Activated naive CD4-positive, alpha-beta T cell treated with anti-CD3 and anti-CD28 coated beads for 36 hours (primary cell): ENCODE measurements around the gene PC. TPM values are rescaled to one million over a fixed set of nuclear protein-coding genes. Genes with fewer than 3 reads are reported as not detected.
A peak's percentile ranks its signal among the peaks of the same experiment; 100 is the strongest.

Experiments
- CTCF ChIA-PET: fragments of 350-600 bp; sonication (Branson Sonifier 250); formaldehyde crosslinking; loops from one replicate; lab custom pipeline; 2021; ENCODE audit warnings: antibody characterized with exemption; lab: Charles Lee
- DNase-seq: peaks from one replicate; pipeline ENCODE4 v3.0.0-alpha.2; 2020
- H3K27ac Mint-ChIP-seq: one replicate; pipeline ENCODE4 v1.8.0; 2021; ENCODE audit warnings: mild to moderate bottlenecking, mixed read lengths
- H3K27me3 Mint-ChIP-seq: one replicate; pipeline ENCODE4 v1.8.0; 2021; ENCODE audit warnings: low read depth, mixed read lengths
- H3K36me3 Mint-ChIP-seq: one replicate; pipeline ENCODE4 v1.8.0; 2021; ENCODE audit warnings: low read depth, mixed read lengths
- H3K4me1 Mint-ChIP-seq: one replicate; pipeline ENCODE4 v1.8.0; 2021; ENCODE audit warnings: low read depth, mixed read lengths
- H3K4me3 Mint-ChIP-seq: one replicate; pipeline ENCODE4 v1.8.0; 2021; ENCODE audit warnings: mild to moderate bottlenecking, moderate library complexity, mixed read lengths
- H3K9me3 Mint-ChIP-seq: one replicate; pipeline ENCODE4 v1.8.0; 2021; ENCODE audit warnings: mixed read lengths
- intact Hi-C: fragments of 100-400 bp; cut with micrococcal nuclease; formaldehyde crosslinking; loops from one replicate; pipeline ENCODE4 v1.15.1; 2023
- total RNA-seq, 2 experiments: library from RNA; stranded (reverse); gene quantifications; one replicate each; pipeline ENCODE4 v1.2.3, GENCODE V29; 2021

PC gene
- total RNA-seq, 2 experiments from 2014 or later, result 8.0 to 9.4 TPM

- intact Hi-C loops, result no loop called here
- Mint-ChIP-seq H3K36me3 (no peaks in the 10 kb centered on the region), H3K4me3 (no peak overlapping the region), H3K9me3 (no peaks in the 10 kb centered on the region), H3K4me1 (peaks cover 7% of the 10 kb centered on the region), H3K27me3 (no peaks in the 10 kb centered on the region), H3K27ac (no peak overlapping the region)
- DNase-seq, result no peak
- CTCF ChIA-PET, result no interaction called here
These were observed 93.1 kb downstream of the PC start for GRCh38 chr11:66864924-66865697.

GRCh38 chr11:66864172-66864901 is 93.8 kb downstream of the PC start:
- CTCF ChIA-PET, result no interaction called here

GRCh38 chr11:66863428-66864125 is 94.6 kb downstream of the PC start:
- H3K36me3 Mint-ChIP-seq, result no peaks in the 10 kb centered on the region
- H3K9me3 Mint-ChIP-seq, result no peaks in the 10 kb centered on the region
- no peak overlapping the region for H3K4me3 Mint-ChIP-seq
- DNase-seq, result no peak
- H3K27ac Mint-ChIP-seq, result no peak overlapping the region
- CTCF ChIA-PET, result no interaction called here
- peaks cover 1% of the 10 kb centered on the region for H3K4me1 Mint-ChIP-seq
- no peaks in the 10 kb centered on the region for H3K27me3 Mint-ChIP-seq
- intact Hi-C loops, result no loop called here

More at GRCh38 chr11:66864172-66864901, 93.8 kb downstream of the PC start:
- Mint-ChIP-seq H3K27ac (no peak overlapping the region), H3K4me1 (peaks cover 7% of the 10 kb centered on the region), H3K27me3 (no peaks in the 10 kb centered on the region), H3K36me3 (no peaks in the 10 kb centered on the region), H3K9me3 (no peaks in the 10 kb centered on the region), H3K4me3 (no peak overlapping the region)
- intact Hi-C loops, result no loop called here
- no peak for DNase-seq

- no peaks in the 10 kb centered on the region for H3K27me3 Mint-ChIP-seq
- CTCF ChIA-PET, result no interaction called here
- no peaks in the 10 kb centered on the region for H3K9me3 Mint-ChIP-seq
- no peak for DNase-seq
- intact Hi-C loops, result no loop called here
- no peak overlapping the region for H3K27ac Mint-ChIP-seq
- no peaks in the 10 kb centered on the region for H3K4me1 Mint-ChIP-seq
- H3K4me3 Mint-ChIP-seq, result no peak overlapping the region
- H3K36me3 Mint-ChIP-seq, result peaks cover 2% of the 10 kb centered on the region
These were observed 95.6 kb downstream of the PC start for GRCh38 chr11:66862559-66863037.

- no peaks in the 10 kb centered on the region for H3K9me3 Mint-ChIP-seq
- no peaks in the 10 kb centered on the region for H3K27me3 Mint-ChIP-seq
- CTCF ChIA-PET, result interaction anchor here (0.6 kb wide), 1 partner anchor 57 kb away, joined by 3 read pairs; no protein-coding TSS in a partner anchor
These were observed 96.2 kb downstream of the PC start for GRCh38 chr11:66861774-66862558.

GRCh38 chr11:66861038-66861773 is 97.0 kb downstream of the PC start:
- Mint-ChIP-seq H3K9me3 (no peaks in the 10 kb centered on the region), H3K27me3 (no peaks in the 10 kb centered on the region), H3K4me1 (no peaks in the 10 kb centered on the region), H3K36me3 (peaks cover 2% of the 10 kb centered on the region), H3K27ac (no peak overlapping the region), H3K4me3 (no peak overlapping the region)
- intact Hi-C loops, result no loop called here
- no peak for DNase-seq
- CTCF ChIA-PET, result interaction anchor here (0.6 kb wide), 1 partner anchor 58 kb away, joined by 3 read pairs; no protein-coding TSS in a partner anchor

More at GRCh38 chr11:66861774-66862558, 96.2 kb downstream of the PC start:
- Mint-ChIP-seq H3K36me3 (peaks cover 2% of the 10 kb centered on the region), H3K4me3 (no peak overlapping the region), H3K27ac (no peak overlapping the region), H3K4me1 (no peaks in the 10 kb centered on the region)
- intact Hi-C loops, result no loop called here
- DNase-seq, result no peak

- Mint-ChIP-seq H3K4me1 (peaks cover 3% of the 10 kb centered on the region), H3K36me3 (peaks cover 2% of the 10 kb centered on the region), H3K4me3 (no peak overlapping the region), H3K27ac (no peak overlapping the region), H3K27me3 (no peaks in the 10 kb centered on the region), H3K9me3 (no peaks in the 10 kb centered on the region)
- intact Hi-C loops, result no loop called here
- CTCF ChIA-PET, result no interaction called here
- DNase-seq, result no peak
These were observed 97.7 kb downstream of the PC start for GRCh38 chr11:66860449-66860831.

- no peak overlapping the region for H3K4me3 Mint-ChIP-seq
- no peaks in the 10 kb centered on the region for H3K27me3 Mint-ChIP-seq
- peaks cover 2% of the 10 kb centered on the region for H3K36me3 Mint-ChIP-seq
- CTCF ChIA-PET, result no interaction called here
- no peak for DNase-seq
- intact Hi-C loops, result loop anchor here (5.0 kb wide), 1 partner anchor 97 kb away; the partner anchor contains the start of gene PC
- no peak overlapping the region for H3K27ac Mint-ChIP-seq
- H3K4me1 Mint-ChIP-seq, result peaks cover 3% of the 10 kb centered on the region
- H3K9me3 Mint-ChIP-seq, result no peaks in the 10 kb centered on the region
These were observed 98.3 kb downstream of the PC start for GRCh38 chr11:66859686-66860448.

- H3K4me3 Mint-ChIP-seq, result no peak overlapping the region
- intact Hi-C loops, result loop anchor here (5.0 kb wide), 1 partner anchor 98 kb away; the partner anchor contains the start of gene PC
- DNase-seq, result no peak
- H3K27me3 Mint-ChIP-seq, result no peaks in the 10 kb centered on the region
- H3K36me3 Mint-ChIP-seq, result peaks cover 2% of the 10 kb centered on the region
- CTCF ChIA-PET, result no interaction called here
- no peaks in the 10 kb centered on the region for H3K9me3 Mint-ChIP-seq
- H3K27ac Mint-ChIP-seq, result no peak overlapping the region
- H3K4me1 Mint-ChIP-seq, result peaks cover 3% of the 10 kb centered on the region
These were observed 99.1 kb downstream of the PC start for GRCh38 chr11:66858939-66859685.

GRCh38 chr11:66858186-66858938 is 99.8 kb downstream of the PC start:
- Mint-ChIP-seq H3K4me3 (peak overlapping the region; percentile 66), H3K9me3 (no peaks in the 10 kb centered on the region), H3K36me3 (peaks cover 2% of the 10 kb centered on the region), H3K27me3 (no peaks in the 10 kb centered on the region), H3K27ac (no peak overlapping the region), H3K4me1 (peaks cover 3% of the 10 kb centered on the region)
- DNase-seq, result no peak
- CTCF ChIA-PET, result no interaction called here
- intact Hi-C loops, result loop anchor here (5.0 kb wide), 1 partner anchor 99 kb away; the partner anchor contains the start of gene PC
